ENCODE data around the gene LCN9. TPM values are rescaled to one million over a fixed set of nuclear protein-coding genes. Genes with fewer than 3 reads are reported as not detected.

LCN9 gene
- polyA plus RNA-seq, 1 donor (not counting 4 experiments of a cell fraction or from before 2014, with no cell fraction given): not detected

GRCh38 chr9:135700525-135700924 is 37.4 kb downstream of the LCN9 start:
- Histone ChIP-seq H3K27ac (ENCODE audit: control insufficient read depth, insufficient read depth, low read length) (no peak overlapping the region), H3K9me3 (ENCODE audit: control insufficient read depth, low read depth, low read length) (no peaks in the 10 kb centered on the region), H3K4me3 (ENCODE audit: control insufficient read depth in 2 of 3, extremely low read depth in 1 of 3, insufficient read depth in 2 of 3, low read depth in 1 of 3, low read length in 3 of 3) (no peak overlapping the region), H3K36me3 (ENCODE audit: control insufficient read depth in 2 of 2, extremely low read depth in 1 of 2, insufficient read depth in 2 of 2, low read length in 2 of 2) (no peaks in the 10 kb centered on the region), H3K27me3 (ENCODE audit: control insufficient read depth, extremely low read depth, insufficient read depth, low read length) (peaks cover 30% of the 10 kb centered on the region), H3K9me1 (ENCODE audit: control insufficient read depth, extremely low read depth, insufficient read depth, low read length) (no peaks in the 10 kb centered on the region), H4K20me1 (ENCODE audit: control insufficient read depth, extremely low read depth, insufficient read depth, low read length) (peaks cover 3% of the 10 kb centered on the region), H3K79me2 (ENCODE audit: control insufficient read depth, insufficient read depth, low read length) (no peaks in the 10 kb centered on the region), H2AFZ (ENCODE audit: control insufficient read depth, low read length) (no peak overlapping the region), H3K4me2 (ENCODE audit: control insufficient read depth, extremely low read depth, insufficient read depth, low read depth, low read length) (no peak overlapping the region), H3K9ac (ENCODE audit: control insufficient read depth, extremely low read depth, insufficient read depth, low read length) (no peak overlapping the region), H3K4me1 (ENCODE audit: control insufficient read depth, extremely low read depth, insufficient read depth, low read length) (no peaks in the 10 kb centered on the region)
- dilution Hi-C loops (cut with MboI; ENCODE audit: extremely low pct_ligation_motif_present, low sequenced_read_pairs): no loop called here
- FAIRE-seq (no peak), DNase-seq (ENCODE audit: low read depth, low spot score) (no peak)
- TF ChIP-seq EZH2 (IDR thresholded peaks at IDR 0.05; ENCODE audit: low read length) (no peak), CTCF (optimal IDR thresholded peaks at IDR 0.05 in 1 of 3, IDR thresholded peaks at IDR 0.05 in 1 of 3, conservative IDR thresholded peaks at IDR 0.05 in 1 of 3; ENCODE audit: extremely low read depth in 1 of 3, insufficient read depth in 2 of 3, low read length in 3 of 3) (no peak)

- Histone ChIP-seq H2AFZ (ENCODE audit: control insufficient read depth, low read length) (no peak overlapping the region), H3K79me2 (ENCODE audit: control insufficient read depth, insufficient read depth, low read length) (no peaks in the 10 kb centered on the region), H3K4me3 (ENCODE audit: control insufficient read depth in 2 of 3, extremely low read depth in 1 of 3, insufficient read depth in 2 of 3, low read depth in 1 of 3, low read length in 3 of 3) (no peak overlapping the region), H3K36me3 (ENCODE audit: control insufficient read depth in 2 of 2, extremely low read depth in 1 of 2, insufficient read depth in 2 of 2, low read length in 2 of 2) (no peaks in the 10 kb centered on the region), H4K20me1 (ENCODE audit: control insufficient read depth, extremely low read depth, insufficient read depth, low read length) (peaks cover 3% of the 10 kb centered on the region), H3K9ac (ENCODE audit: control insufficient read depth, extremely low read depth, insufficient read depth, low read length) (no peak overlapping the region), H3K4me2 (ENCODE audit: control insufficient read depth, extremely low read depth, insufficient read depth, low read depth, low read length) (no peak overlapping the region), H3K27ac (ENCODE audit: control insufficient read depth, insufficient read depth, low read length) (no peak overlapping the region), H3K9me3 (ENCODE audit: control insufficient read depth, low read depth, low read length) (no peaks in the 10 kb centered on the region), H3K4me1 (ENCODE audit: control insufficient read depth, extremely low read depth, insufficient read depth, low read length) (no peaks in the 10 kb centered on the region), H3K27me3 (ENCODE audit: control insufficient read depth, extremely low read depth, insufficient read depth, low read length) (peaks cover 32% of the 10 kb centered on the region), H3K9me1 (ENCODE audit: control insufficient read depth, extremely low read depth, insufficient read depth, low read length) (no peaks in the 10 kb centered on the region)
- TF ChIP-seq EZH2 (IDR thresholded peaks at IDR 0.05; ENCODE audit: low read length) (no peak), CTCF (optimal IDR thresholded peaks at IDR 0.05 in 1 of 3, IDR thresholded peaks at IDR 0.05 in 1 of 3, conservative IDR thresholded peaks at IDR 0.05 in 1 of 3; ENCODE audit: extremely low read depth in 1 of 3, insufficient read depth in 2 of 3, low read length in 3 of 3) (no peak)
- no peak for FAIRE-seq
- dilution Hi-C loops (cut with MboI; ENCODE audit: extremely low pct_ligation_motif_present, low sequenced_read_pairs): no loop called here
- no peak for DNase-seq (ENCODE audit: low read depth, low spot score)
Observed at GRCh38 chr9:135701067-135701958, 38.2 kb downstream of the LCN9 start.
